GM19463 (cell line): ENCODE data around the gene CCNF.
"Not testable (repeated sequence)": the region's sequence is repeated elsewhere in the genome, so short reads cannot be mapped to it uniquely, and the experiment has no call there.

Source experiments
- ATAC-seq: cut with Tn5 transposase; IDR thresholded peaks from one replicate; pipeline ENCODE4 v1.9.1; 2021; ENCODE audit warnings: mild to moderate bottlenecking, moderate library complexity; ENCODE audit not compliant: unreplicated experiment

CCNF gene, protein sequence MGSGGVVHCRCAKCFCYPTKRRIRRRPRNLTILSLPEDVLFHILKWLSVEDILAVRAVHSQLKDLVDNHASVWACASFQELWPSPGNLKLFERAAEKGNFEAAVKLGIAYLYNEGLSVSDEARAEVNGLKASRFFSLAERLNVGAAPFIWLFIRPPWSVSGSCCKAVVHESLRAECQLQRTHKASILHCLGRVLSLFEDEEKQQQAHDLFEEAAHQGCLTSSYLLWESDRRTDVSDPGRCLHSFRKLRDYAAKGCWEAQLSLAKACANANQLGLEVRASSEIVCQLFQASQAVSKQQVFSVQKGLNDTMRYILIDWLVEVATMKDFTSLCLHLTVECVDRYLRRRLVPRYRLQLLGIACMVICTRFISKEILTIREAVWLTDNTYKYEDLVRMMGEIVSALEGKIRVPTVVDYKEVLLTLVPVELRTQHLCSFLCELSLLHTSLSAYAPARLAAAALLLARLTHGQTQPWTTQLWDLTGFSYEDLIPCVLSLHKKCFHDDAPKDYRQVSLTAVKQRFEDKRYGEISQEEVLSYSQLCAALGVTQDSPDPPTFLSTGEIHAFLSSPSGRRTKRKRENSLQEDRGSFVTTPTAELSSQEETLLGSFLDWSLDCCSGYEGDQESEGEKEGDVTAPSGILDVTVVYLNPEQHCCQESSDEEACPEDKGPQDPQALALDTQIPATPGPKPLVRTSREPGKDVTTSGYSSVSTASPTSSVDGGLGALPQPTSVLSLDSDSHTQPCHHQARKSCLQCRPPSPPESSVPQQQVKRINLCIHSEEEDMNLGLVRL

DNA sequence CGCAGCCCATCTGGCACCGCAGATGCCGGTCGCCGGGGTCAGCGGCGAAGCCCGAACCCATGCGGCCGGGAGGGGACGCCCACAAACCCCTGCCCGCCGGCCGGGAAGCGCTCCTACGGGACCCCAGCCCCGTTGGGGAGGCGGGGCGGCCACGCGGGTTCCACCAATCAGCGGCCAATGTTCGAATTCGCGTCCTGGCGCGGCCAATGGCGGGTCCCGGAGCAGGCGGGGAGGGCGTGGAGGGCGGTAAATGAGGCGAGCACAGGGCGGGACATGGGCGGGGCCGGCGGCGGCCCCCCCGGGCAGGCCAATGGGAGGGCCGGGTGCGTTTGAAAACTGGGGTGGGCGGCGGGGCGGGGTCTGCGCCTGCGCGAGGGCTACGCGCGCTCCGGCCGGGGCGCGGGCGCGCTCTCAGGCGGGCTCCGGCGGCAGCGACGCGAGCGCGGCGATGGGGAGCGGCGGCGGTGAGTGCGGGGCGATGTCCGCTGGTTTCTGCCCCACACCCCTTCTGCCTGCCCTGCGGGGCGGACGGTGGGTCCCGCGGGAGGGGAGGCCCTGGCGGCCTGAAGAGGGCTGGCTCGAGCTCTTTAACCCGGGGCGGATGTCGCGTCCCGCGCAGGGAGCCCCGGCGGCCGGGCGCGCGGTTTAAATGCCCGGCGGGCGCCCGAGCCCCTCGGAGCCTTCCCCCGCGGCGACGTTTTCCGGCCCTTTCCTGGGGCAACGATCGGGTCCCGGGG lies at the start of gene CCNF:
Gene CCNF (plus strand): TSS at position 414 of the 737 bp plus-strand sequence. CDS start 35 bp downstream, at position 449.
- ATAC-seq, result peak; percentile 91

DNA sequence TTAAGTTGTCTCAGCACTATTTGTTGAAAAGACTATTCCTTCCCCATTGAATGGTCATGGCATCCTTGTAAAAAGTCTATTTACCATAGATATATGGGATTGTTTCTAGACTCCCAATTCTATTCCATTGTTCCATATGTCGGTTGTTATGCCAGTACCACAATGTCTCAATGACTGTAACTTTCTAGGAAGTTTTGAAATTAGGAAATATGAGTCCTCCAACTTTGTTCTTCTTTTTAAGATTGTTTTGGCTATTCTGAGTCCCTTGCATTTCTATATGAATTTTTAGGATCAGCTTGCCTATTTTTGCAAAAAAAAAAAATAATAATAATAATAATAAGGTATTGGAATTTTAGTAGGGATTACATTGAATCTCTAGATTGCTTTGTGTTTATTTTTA lies 45.7 kb upstream of the CCNF start:
- no peak for ATAC-seq

DNA sequence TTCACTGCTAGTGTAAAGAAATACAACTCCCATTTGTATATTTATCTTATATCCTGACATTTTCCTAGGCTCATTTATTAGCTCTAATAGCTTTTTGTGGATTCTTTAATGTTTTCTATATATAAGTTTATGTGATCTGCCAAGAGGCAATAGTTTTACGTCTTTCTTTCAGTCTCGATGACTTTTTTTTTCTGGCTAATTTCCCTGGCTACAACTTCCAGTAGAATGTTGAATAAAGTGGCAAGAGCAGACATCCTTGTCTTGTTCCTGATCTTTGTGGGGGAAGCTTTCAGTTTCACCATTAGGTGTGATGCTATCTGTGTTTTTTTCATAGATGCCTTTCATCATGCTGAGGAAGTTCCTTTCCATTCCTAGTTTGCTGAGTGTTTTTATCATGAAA lies 44.8 kb upstream of the CCNF start:
- ATAC-seq, result no peak

DNA sequence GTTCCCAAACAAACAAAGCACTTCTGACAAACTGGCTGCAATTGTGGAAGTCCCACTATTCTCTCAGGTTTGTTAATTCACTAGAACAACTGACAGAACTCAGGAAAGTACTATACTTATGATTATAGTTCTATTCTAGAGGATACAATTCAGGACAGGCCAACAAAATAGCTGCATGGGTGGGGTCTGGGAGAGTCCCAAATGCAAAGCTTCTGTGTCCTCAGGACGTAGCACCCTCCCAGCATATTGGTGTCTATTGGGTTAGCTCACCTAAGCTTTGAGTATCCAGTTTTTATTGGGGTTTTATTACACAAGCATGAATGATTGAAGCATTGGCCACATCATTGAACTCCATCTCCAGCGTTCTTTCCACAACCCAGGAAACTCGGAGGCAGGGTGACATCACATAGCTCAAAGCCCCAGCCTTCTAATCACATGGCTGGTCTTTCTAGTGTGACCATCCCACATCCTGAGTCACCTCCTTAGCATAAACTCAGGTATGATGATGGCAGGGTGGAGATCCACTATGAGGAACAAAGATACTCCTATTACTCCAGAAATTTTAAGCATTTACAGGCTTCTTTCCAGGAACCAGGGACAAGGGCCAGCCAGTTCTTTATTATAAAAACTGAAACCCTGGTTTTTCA lies 43.9 kb upstream of the CCNF start:
- ATAC-seq, result no peak

DNA sequence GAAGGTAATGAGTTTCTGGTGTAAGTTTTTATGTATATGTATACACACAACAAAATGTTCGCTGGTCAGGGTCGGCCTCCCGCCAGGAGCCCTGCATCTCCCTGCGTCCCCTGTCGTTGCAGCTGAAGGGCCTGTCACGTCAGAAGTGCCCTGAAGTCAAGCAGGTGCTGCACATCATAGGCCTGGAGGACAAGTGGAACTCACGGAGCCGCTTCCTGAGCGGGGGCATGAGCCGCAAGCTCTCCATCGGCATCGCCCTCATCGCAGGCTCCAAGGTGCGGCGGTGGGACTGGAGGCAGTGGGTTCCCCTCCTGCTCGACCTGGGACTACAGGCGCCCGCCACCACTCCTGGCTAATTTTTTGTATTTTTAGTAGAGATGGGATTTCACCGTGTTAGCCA lies 43.3 kb upstream of the CCNF start:
- ATAC-seq, result not testable (repeated sequence)

DNA sequence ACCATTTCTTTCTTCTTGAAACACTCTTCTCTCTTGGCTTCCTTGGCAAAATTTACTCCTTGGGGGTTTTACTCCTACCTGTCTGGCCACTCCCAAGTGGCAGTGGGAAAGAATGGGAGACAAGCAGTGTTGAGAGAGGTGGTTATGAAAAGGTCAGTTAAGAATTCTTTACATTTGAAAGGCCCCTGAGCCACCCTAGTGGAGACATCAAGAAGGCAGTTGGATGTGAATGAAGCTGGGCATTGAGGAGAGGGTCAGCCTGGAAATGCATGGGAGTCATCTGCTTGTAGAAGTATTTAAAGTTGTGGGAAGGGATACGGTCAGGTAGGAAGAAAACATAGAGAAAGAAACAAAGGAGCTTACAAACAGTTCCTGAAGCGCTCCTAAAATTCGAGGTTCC lies 42.3 kb upstream of the CCNF start:
- no peak for ATAC-seq

DNA sequence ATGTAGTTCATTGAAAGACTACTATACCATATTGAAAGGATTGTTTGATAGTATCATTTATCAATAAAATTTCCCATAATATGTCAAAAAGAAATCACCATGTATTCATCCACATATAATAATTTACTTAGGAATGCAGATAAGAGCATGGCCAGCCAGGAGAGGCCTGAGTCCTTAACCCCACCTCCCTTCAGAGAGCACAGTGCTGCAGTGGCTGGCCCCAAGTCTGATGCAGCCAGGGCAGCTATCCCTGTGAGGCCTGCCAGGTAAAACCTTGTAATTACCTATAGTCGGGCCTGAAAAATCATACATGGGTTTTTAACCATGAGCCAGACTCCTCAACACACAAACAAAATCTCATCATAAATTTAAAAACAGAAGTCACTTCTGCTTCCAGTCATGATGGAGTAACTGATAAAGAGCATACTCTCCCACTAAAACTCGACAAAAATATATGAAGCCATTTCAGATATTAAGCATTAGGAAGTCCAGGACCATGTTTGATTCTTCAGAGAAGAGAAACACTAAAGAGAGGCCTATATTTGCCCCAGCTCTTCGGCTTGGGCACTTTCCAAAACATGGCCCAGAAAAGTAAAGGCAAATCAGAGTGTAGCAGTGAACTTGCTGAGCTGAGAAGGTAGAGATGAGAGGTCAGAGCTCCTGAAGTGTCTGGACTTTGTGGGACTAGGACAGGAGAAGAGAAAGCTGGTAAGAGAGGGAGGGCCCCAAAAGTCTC lies 40.9 kb upstream of the CCNF start:
- no peak for ATAC-seq

DNA sequence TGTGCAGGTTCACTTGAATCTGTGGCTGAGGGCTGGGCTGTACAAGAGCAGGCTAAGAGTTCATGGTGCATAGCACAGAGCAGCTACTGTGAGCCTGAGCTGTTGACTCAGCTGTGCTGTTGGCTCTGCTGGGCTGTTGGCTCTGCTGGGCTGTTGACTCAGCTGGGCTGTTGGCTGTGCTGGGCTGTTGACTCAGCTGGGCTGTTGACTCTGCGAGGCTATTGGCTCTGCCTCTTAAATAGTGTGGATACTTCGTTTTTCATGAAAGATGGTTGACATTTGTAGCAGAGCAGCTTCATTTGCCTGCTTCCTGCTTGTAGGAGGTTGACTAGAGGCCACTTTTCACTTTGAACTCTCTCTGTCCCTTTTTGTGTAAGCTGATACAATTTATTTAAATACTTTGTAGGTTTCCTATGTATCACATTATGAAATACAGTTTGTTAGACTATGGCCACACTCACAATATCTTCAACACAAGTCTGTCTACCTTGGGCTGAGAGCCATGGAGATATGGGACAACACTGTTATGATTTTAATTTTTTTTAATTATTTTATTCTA lies 40.3 kb upstream of the CCNF start:
- no peak for ATAC-seq

DNA sequence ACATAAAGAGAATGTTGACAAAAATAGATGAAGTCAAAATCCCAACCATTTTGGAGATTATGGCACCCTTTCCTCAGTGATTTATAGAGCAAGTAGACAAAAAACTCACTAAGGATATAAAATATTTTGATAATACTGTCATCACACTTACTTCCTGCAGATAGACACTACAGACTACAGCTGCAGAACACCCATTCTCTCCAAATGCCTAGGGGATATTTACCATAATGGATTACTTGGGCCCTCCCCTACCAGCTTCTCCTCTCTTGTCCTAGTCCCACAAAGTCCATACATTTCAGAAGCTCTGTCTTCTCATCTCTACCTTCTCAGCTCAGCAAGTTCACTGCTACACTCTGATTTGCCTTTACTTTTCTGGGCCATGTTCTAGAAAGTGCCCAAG lies 37.2 kb upstream of the CCNF start:
- no peak for ATAC-seq

DNA sequence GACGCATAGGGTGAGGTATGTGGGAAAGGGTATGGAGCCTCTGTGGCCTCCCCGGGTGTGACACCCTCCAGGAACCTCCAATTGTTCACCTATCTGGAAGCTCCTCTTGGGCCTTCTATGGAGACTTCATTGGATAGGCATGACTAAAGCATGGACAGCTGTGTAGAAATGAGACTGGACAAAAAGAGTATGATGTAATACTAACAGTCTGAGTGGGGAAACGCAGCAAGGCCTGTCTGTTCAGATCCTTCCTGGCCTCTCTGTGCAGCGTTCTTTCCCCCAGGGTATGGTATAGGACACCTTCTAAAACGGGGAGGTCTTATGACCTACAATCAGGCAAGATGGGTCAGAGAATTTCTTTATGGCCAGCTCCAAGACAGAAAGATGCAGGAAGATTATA lies 30.7 kb upstream of the CCNF start:
- no peak for ATAC-seq

DNA sequence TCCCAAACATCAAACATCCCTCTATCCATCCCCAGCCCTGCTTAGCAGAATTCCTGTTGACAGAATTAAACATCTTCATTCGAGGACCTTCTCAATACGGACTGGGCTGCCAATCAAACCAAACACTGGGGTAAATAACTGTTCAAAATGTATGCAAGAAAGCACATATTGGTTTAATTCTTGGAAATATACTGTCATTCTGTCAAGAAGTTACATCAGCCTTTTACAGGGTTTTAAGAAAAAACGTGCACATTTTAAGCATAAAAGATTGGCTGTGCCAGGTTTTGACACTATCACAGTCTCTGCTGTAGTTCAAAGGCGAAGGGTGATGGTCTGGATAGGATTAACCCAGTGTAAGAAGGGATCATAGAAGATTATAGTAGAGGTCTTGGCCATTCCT lies 25.1 kb upstream of the CCNF start:
- ATAC-seq, result no peak

DNA sequence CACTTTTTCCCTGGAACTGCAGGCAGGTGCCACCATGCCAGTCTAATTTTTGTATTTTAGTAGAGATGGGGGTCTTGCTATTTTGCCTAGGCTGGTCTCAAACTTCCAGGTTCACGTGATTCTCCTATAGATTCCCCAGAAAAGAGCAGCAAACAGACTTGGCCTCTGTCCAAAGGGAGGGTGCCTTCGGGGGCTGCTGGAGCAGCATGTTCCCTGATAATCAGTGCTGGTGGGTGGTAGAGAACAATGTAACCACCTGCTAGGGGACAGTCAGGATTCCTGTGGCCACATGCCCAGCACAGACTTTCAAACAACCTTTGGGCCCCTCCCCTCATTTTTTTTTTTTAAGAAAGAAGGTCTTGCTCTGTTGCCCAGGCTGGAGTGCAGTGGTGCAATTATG lies 14.2 kb upstream of the CCNF start:
- no peak for ATAC-seq

DNA sequence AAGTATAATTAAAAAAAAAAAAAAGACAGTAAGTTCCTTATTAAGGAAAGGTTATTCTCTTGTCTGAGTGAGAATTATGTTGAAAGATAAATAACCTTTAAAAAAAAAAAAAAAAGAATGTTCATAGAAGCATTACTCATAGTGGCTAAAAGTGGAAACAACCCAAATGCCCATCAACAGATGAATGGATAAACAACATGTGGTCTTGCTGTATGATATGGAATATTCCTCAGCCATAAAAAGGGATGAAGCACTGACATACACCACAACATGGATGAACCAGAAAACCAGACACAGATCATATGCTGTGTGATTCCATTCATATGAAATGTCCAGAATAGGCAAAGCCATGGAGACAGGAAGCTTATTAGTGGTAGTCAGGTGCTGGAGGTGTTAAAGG lies 9.2 kb upstream of the CCNF start:
- no peak for ATAC-seq

DNA sequence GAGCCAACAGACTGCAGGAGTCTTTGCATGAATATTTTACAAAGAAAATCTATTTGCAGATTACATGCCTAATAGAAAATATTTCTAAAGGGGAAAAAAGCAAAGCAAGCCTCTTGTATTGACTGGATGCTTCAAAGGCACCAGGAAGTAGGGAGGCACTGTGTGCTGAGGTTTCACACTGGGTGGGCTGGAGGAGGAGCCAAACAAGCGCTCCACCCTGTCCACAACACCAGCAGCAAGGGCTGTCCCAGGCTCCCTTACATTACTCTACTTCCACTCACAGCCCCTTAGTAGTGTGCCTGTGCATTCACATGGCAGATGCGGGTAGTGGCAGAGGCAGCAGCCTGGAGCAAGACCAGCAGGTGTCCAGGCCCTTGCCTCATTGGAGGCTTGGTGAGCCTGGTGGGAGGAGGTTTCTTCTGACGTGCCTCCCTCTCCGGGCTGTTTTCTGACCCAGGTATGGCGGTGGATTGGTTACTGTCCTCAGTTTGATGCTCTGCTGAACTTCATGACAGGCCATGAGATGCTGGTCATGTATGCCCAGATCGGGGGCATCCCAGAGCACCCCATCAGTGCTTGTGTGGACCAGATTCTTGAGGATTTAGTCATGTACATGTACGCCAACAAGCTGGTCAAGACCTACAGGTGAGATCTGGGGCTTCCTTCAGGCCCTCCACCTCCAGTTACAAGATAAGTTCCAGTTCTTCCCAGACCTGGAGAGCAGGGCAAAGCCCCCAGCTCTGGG lies 7.0 kb upstream of the CCNF start:
- no peak for ATAC-seq

DNA sequence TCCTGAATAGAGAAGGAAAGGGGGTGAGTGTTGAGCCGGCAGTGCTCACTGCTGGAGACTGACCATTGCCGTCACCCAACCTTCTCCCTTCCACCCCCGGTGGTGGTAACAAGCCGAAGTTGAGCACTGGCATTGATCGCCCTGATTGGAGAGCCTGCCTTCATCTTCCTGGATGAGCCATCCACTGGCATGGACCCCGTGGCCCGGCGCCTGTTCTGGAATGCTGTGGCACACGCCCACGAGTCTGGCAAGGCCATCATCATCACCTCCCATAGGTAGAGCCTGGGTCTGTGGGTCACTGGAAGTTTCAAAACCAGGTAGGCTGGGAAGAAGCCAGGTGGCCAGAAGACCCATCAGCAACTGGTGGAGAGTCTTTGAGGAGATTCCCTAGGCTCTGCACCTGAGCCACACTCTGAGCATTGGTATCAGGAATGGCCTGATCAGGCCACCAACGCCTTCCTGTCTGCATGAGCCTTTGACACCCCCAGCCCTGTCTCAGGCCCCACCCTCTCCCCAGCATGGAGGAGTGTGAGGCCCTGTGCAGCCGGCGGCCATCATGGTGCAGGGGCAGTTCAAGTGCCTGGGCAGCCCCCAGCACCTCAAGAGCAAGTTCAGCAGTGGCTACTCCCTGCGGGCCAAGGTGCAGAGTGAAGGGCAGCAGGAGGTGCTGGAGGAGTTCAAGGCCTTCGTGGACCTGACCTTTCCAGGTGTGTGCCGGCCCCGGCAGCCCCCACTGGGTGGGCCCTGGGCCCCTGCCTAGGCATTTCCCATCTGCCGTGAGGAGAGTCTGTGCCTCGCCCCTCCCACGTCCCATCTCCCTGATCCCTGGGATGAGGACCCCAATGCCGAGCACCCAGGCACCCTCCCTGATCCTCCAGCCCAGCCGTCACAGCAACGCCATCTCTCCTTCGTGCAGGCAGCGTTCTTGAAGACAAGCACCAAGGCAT lies 4.9 kb upstream of the CCNF start:
- no peak for ATAC-seq

DNA sequence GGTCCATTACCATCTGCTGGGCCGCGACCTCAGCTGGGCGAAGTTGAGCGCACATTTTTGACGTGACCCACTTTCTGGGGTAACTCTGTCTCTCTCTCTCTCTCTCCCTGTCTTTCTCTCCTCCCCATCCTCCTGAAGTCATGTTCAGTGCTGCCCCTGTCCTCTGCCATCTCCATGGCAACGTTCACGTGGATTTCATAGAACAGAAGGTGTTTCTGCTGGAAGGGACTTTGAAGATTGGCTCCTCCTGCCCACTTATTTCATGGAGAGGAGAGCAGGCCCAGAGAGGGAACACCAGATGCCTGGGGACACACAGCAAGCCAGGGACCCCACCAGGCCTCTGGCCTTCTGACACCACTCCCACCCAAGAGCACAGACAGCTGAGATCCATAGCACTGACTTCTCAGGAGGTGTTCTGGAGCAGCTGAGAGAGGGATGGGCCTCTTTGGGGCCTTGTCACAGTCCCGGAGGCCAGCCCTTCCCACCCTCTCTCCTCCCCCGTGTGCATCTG lies 4.2 kb upstream of the CCNF start:
- no peak for ATAC-seq

DNA sequence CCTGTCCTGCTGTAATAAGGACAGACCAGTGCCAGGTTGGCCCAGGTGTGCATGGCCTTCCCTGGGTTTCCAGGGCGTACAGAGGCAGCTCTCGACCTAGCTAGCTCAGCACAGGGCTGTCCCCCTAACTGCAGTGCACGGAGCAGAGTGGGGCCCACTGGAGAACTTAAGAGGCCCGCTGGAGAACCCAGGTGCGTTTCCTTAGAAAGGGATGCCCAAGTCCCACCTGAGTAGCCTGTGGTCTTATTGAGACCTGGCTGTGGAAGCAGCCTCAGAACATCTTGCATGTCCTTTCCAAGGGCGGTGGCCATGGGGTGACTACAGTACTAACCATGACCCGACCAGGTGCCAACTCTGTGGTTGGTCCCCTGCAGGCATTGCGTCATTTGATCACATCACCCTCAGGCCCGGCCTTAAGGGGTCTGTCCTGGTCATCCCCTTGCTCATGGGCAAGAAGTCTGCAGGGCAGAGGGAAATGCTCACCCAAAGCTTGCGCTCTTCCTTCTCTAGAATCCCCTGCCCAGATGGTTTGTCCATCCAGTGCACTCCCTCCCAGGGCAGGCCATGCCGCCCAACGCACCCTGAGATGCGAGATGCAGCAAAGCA lies 3.3 kb upstream of the CCNF start:
- no peak for ATAC-seq

DNA sequence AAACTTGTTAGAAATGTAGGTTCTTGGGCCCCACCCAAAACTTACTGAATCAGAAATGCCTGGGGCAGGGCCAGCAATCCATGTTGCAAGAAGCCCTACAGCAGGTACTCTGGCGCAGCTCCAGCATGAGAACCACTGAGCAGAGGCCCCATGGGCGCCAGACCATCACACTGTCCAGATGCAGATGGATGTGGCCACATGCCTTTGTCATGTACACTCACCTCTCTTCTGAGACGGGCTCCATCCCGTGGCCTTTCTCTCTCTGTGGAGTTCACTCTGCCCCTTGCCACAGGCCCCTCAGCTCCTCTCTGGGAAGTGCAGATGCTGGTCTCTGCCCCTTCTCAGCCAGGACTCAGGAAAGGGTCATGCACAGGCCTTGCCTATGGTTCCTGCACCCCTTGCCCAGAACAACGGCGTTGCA lies 2.3 kb upstream of the CCNF start:
- ATAC-seq, result no peak
